ENCODE results near the gene HEPN1.
A peak's percentile ranks its signal among the peaks of the same experiment; 100 is the strongest.

The HEPN1 gene

GRCh38 chr11:124899383-124900145 lies 19.5 kb upstream of the HEPN1 start:
- DNase-seq (ENCODE audit: low spot score): no peak

- DNase-seq (ENCODE audit: low spot score): peak; percentile 37
These were observed 18.6 kb upstream of the HEPN1 start for GRCh38 chr11:124900464-124900863.

DNA sequence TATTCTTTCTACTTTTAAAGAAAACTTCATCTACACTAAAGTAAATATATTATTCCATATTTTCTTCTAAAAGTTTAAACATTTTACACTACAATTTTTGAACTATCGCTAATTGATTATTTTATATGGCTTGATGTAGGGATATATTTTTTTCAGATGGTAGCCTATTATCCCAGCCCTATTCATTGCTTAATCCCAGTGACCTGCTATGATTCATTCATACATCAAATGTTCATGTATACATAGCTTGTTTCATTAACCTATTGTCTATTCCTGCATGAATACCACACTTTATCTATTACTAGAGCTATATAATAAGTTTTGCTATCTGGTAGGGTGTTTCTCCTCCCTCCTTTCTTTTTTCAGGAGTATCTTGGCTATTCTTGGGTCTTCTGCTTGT lies 16.4 kb upstream of the HEPN1 start:
- DNase-seq (ENCODE audit: low spot score): no peak

- no peak for DNase-seq (ENCODE audit: low spot score)
These were observed 3.3 kb upstream of the HEPN1 start for GRCh38 chr11:124915541-124916369.

DNA sequence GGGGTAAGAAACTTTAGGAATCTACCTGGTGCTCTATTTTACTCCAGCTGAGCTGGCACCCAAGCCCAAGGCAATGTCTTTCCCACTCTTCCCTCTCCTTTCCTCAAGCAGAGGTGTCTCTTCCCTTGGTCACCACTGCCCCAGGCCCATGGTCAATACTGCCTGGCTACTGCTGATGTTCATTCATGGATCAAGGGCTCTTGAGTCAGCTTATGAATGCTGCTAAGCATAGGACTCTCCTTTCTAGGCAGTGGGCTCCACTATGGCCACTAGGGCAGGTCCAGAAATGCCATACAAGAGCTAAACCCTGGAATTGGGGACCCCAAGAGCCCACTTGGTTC lies 2.7 kb upstream of the HEPN1 start:
- no peak for DNase-seq (ENCODE audit: low spot score)

DNA sequence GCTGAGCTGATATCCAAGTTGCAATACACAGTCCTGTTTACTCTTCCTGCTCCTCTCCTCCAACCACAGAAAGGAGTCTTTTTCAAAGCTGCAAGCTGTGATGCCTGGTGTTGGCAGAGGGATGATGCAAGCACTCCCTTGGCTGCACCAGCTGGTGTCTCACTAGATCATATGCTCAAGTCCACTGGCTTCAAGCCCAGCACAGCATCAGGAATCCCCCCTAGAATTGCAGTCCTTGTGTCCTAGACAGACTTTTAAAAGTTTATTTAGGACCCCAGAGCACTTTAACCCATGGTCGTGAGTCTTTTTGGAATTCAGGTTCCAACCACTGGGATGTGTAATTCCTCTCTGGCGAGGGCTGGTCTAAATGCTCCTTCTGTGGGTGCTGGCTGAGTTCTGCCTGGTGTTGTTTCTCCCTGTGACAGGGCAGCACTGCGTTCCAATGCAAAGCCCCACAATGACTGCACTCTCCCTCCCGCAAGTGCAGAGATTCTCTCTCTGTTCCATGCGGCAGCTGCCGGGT lies 1.9 kb upstream of the HEPN1 start:
- no peak for DNase-seq (ENCODE audit: low spot score)

- no peak for DNase-seq (ENCODE audit: low spot score)
These were observed 848 bp downstream of the HEPN1 start for GRCh38 chr11:124919898-124920297.

DNA sequence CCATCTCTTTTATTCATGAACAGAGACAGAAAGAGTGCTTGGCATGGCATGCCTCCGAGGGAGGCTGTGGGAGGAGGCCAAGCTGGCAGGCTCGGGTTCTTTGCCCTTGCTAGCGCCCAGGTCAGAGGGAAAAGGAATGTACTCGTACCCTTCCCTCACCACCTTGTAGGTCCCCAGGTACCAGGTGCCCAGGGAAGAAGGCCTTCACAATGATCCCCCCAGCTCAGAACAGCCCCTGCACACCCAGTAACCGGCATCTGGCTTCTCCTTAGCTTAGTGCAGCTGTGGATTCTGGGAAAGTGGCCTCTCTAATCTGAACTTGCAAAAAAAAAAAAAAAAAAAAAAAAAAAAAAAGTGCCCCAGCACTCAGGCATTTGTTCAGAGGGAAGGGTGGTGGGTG lies 1.3 kb downstream of the HEPN1 start:
- no peak for DNase-seq (ENCODE audit: low spot score)

GRCh38 chr11:124920870-124921609 lies 2.0 kb downstream of the HEPN1 start:
- no peak for DNase-seq (ENCODE audit: low spot score)

GRCh38 chr11:124922831-124923230 lies 3.8 kb downstream of the HEPN1 start:
- DNase-seq (ENCODE audit: low spot score): no peak

DNA sequence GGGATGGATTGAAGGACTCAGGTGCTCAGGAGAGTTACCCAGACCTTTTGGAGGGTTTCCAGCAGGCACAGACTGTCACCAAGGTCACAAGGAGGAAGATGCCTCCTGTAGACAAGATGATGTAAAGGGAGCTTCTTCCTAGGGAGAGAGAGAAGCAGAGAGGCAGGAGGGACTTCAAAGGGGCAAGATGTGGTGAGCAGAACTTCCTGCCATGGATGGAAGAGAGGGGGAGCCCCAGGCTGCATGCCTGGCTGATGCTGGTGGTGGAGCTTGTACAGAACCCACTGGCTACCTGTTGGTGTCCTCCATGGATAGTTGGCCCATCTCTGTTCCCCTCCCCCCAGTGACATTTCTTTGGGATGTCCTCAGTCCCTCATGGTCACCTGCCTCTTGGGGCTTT lies 4.2 kb downstream of the HEPN1 start:
- no peak for DNase-seq (ENCODE audit: low spot score)

GRCh38 chr11:124928942-124929665 lies 10.1 kb downstream of the HEPN1 start:
- DNase-seq (ENCODE audit: low spot score): no peak

DNA sequence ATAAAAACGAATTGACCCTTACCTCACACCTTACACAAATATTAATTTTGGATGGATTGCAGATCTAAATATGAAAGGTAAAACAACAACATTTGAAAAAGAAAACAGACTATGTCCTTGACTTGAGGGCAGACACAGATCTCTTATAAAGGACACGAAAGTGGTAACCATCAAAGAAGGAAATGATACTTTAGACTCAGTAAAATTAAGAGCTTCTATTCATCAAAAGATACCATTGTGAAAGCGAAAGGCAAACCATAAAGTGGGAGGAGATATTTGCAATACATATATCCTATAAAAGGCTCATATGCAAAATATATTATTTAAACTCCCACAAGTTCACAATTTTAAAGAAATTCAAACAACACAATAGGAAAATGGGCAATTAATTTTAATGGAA lies 11.7 kb downstream of the HEPN1 start:
- no peak for DNase-seq (ENCODE audit: low spot score)

DNA sequence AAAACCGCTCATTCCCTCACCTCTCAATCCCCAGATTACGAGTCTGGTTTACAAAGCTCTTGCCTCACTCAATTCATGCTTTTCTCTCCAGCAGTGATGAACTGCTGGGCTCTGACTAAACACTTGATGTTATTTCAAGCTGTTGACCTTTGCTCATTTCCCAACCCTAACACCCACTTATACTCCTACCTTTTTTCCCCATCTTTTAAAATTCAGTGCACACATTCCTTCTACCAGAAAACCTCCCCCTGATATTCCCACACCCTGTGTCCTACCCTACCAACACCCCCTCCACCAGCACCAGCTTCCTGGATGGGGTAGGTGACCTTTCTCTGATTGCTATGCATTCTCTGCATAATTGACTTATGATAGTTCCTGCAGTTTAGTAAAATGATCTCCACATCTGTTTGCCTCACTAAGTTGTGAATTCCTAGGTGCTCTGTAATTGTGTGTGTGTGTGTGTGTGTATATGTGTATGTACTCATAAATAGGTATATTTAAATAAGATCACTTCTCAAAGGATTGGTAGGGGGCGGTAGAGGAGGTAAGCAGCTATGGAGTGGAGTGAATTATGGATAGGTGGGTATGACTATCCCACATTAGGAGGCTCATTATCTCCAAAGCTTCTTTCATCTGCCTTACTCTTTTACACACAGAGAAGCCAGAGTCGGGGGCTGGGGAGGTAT lies 16.0 kb downstream of the HEPN1 start:
- DNase-seq (ENCODE audit: low spot score): no peak

DNA sequence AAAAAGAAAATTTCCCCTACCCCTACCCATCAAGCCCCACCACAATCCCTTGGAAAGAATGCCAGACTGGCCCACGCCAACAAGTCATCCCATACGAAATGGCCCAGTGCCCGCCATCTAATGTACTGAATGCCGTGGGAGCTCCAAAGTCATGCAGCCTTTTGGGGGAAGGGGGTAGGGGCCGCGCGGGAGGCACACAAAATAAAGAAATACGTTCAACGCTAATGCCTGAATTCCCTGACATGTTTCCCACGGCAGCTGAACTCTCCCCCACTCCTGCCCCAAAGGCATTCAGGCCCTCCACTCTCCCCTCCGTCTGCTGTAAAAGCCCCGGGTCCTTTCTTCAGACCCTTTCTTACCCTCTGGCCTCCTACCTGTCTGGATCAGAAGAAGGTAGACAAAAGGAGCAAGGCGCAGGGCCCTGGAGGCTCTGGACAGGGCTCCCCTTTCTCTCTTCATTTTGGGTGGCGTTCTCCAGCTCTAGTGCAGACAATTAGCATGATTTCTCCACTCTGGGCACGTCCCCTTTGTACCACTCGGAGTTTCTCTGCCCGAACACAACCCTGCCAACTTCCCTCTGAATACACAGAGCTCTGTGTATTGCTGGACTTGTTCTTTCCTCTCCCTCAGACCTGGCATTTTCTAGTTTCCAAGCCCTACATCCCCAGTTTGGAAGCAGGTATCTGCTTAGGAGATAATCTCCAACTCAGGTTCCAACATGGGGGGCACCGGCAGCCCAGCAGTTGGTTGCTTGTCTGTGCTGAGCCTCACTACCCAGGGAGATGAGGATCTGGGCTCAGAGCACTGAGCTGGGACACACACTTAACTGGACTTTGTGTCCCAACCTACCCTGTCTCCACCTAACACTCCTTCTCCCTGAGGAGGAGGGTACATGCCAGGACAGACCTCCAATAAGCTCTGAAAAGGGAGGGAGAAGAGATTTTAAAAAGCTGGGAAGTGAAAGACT lies 16.8 kb downstream of the HEPN1 start, which contains the start of gene HEPACAM:
HEPACAM (minus strand) TSS at position 500 of the 967 bp plus-strand sequence; CDS start at position 459, 41 bp downstream.
- no peak for DNase-seq (ENCODE audit: low spot score)

GRCh38 chr11:124937336-124937935 lies 18.4 kb downstream of the HEPN1 start:
- DNase-seq (ENCODE audit: low spot score): no peak

- peak; percentile 57 for DNase-seq (ENCODE audit: low spot score)
These were observed 19.2 kb downstream of the HEPN1 start for GRCh38 chr11:124938206-124938765.

DNA sequence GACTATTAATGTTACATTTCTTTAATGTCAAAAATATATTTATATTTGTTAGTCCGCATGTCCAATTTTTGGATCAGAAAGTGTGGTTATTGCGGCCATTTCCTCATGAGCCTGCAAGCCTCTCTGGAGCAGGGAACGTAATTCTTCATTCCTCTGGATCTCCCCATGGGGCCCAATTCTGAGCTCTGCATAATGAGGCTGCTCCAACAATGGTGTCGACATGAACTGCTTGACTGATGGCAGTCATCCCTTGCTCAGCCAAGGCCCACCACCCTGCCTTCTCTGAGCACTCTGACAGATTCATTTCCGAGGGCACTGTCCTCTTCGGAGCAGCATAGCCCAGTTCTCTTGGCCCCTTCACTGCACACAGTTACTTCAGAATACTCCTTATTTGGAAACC lies 19.9 kb downstream of the HEPN1 start:
- DNase-seq (ENCODE audit: low spot score): no peak

DNA sequence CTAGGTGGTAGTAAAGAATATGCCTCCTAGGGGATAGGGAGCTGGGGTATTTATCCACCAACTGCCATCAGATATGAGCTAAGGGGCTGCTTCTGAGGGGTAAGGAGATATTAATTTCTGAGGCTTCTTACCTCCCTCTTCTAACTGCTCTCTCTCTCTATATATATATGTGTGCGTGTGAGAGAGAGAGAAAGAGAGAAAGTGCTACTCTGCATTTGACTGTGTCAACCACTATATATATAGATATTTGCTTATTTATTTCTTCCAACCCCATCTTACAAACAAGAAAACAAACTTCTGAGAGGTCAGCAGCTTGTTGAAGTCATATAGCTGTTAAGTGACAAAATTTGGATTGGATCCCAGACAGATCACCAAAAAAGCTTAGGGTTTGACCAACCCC lies 22.7 kb downstream of the HEPN1 start:
- DNase-seq (ENCODE audit: low spot score): no peak

Data from COLO829 (cell line).